CD4-positive, alpha-beta T cell (primary cell): ENCODE measurements around the gene RTN4RL2. TPM values are rescaled to one million over a fixed set of nuclear protein-coding genes. Genes with fewer than 3 reads are reported as not detected.

ENCODE experiments used
- ATAC-seq: fragments of 200-7000 bp; cut with Tn5 transposase; one replicate; pipeline ENCODE4 v1.10.0; 2022; ENCODE audit warnings: mild to moderate bottlenecking; ENCODE audit not compliant: poor library complexity
- CTCF ChIA-PET: fragments of 350-600 bp; sonication (Branson Sonifier 250); formaldehyde crosslinking; loops from one replicate; lab custom pipeline; 2021; ENCODE audit warnings: antibody characterized with exemption, inconsistent platforms; lab: Charles Lee
- POLR2A ChIA-PET: fragments of 350-600 bp; sonication (Branson Sonifier 250); formaldehyde crosslinking; loops from one replicate; lab custom pipeline; 2021; ENCODE audit warnings: antibody characterized with exemption, inconsistent platforms; lab: Charles Lee
- DNase-seq, 14 experiments: peaks; one replicate each; pipeline ENCODE4 v3.0.0-alpha.2; 2013 to 2020; ENCODE audit warnings: mixed read lengths in 2 of 14
- H3K27ac ChIP-seq, 2 donors: one replicate each; pipeline versions ENCODE4 v1.5.1 to v1.7.0; 2013; ENCODE audit warnings: low read length in 2 of 2, low read depth in 1 of 2, mild to moderate bottlenecking in 1 of 2
- H3K27me3 ChIP-seq, 2 experiments: 1 replicate in 1 of 2; 2 replicates in 1 of 2; pipeline versions ENCODE4 v1.6.1 to v1.7.0; 2013; ENCODE audit warnings: low read length in 2 of 2, control low read depth in 1 of 2, mild to moderate bottlenecking in 1 of 2, moderate library complexity in 1 of 2; ENCODE audit not compliant: insufficient read depth in 2 of 2, control insufficient read depth in 1 of 2
- H3K36me3 ChIP-seq: one replicate; pipeline ENCODE4 v1.6.1; 2013; ENCODE audit warnings: low read length, control low read depth; ENCODE audit not compliant: insufficient read depth
- H3K4me1 ChIP-seq: one replicate; pipeline ENCODE4 v1.6.1; 2013; ENCODE audit warnings: low read length, control low read depth; ENCODE audit not compliant: insufficient read depth
- H3K4me3 ChIP-seq: one replicate; pipeline ENCODE4 v1.5.1; 2013; ENCODE audit warnings: mild to moderate bottlenecking, low read length, moderate library complexity
- H3K9me3 ChIP-seq, 2 experiments: 1 replicate in 1 of 2; 2 replicates in 1 of 2; pipeline versions ENCODE4 v1.6.1 to v1.7.0; 2013; ENCODE audit warnings: low read length in 2 of 2, mild to moderate bottlenecking in 2 of 2, control low read depth in 1 of 2, moderate library complexity in 1 of 2; ENCODE audit not compliant: control insufficient read depth in 1 of 2, insufficient read depth in 1 of 2
- H3K27ac Mint-ChIP-seq: one replicate; pipeline ENCODE4 v1.8.0; 2020; ENCODE audit warnings: mixed read lengths
- H3K27me3 Mint-ChIP-seq: one replicate; pipeline ENCODE4 v1.8.0; 2021; ENCODE audit warnings: mixed read lengths
- H3K36me3 Mint-ChIP-seq: one replicate; pipeline ENCODE4 v1.8.0; 2021; ENCODE audit warnings: low read depth, mixed read lengths
- H3K4me1 Mint-ChIP-seq: one replicate; pipeline ENCODE4 v1.8.0; 2021; ENCODE audit warnings: low read depth, mixed read lengths
- H3K4me3 Mint-ChIP-seq: one replicate; pipeline ENCODE4 v1.8.0; 2020; ENCODE audit warnings: mild to moderate bottlenecking, mixed read lengths
- H3K9me3 Mint-ChIP-seq: one replicate; pipeline ENCODE4 v1.8.0; 2020; ENCODE audit warnings: mixed read lengths
- intact Hi-C, 2 experiments: fragments of 100-400 bp; cut with DNase I in 1 of 2; cut with micrococcal nuclease in 1 of 2; formaldehyde crosslinking; loops; one replicate each; pipeline versions ENCODE4 v1.15.1 to v1.9.0; 2023 to 2025; cut with DNase I, micrococcal nuclease
- total RNA-seq, 174 experiments: library from RNA in 2 of 174; stranded (reverse) in 2 of 174; gene quantifications; one replicate each; pipeline ENCODE4 v1.2.3 and lab custom pipeline; 2021 to 2026
- TF ChIP-seq, protein P1 (sequence below): fragments of 200-600 bp; IDR thresholded peaks from one replicate; pipeline ENCODE4 v1.8.0; 2022; ENCODE audit warnings: antibody characterized with exemption, mild to moderate bottlenecking

RTN4RL2 gene
- total RNA-seq, 2 experiments from 2014 or later: 0.17 to 0.19 TPM

- peaks cover 38% of the 10 kb centered on the region for H3K4me1 Mint-ChIP-seq
- CTCF ChIA-PET: interaction anchor here (0.6 to 3.0 kb wide), 30 partner anchors 15 to 342 kb away, joined by 3 to 26 read pairs (median 4); partner anchors contain the start of genes P2RX3, SLC43A1 and UBE2L6
- POLR2A ChIA-PET: interaction anchor here (0.7 to 3.0 kb wide), 8 partner anchors 14 to 112 kb away, joined by 3 to 16 read pairs (median 7); partner anchors contain the start of genes SLC43A3 and TIMM10
- peaks cover 59% of the 10 kb centered on the region for H3K27me3 Mint-ChIP-seq
- DNase-seq (peak in 3 of 14 experiments; percentile 12 to 47 (median 36)), ATAC-seq (no peak)
- Histone ChIP-seq H3K27ac (no peak overlapping the region), H3K4me1 (peaks cover 42% of the 10 kb centered on the region), H3K27me3 (peaks cover 33 to 37% of the 10 kb centered on the region in 2 experiments), H3K36me3 (no peaks in the 10 kb centered on the region), H3K9me3 (no peaks in the 10 kb centered on the region), H3K4me3 (peak overlapping the region; percentile 38)
- intact Hi-C loops: loop anchor here (1.0 to 10.0 kb wide), 7 partner anchors 23 to 1067 kb away; no protein-coding TSS in a partner anchor
- H3K36me3 Mint-ChIP-seq: no peaks in the 10 kb centered on the region
- no peak overlapping the region for H3K27ac Mint-ChIP-seq
- TF ChIP-seq, protein P1, sequence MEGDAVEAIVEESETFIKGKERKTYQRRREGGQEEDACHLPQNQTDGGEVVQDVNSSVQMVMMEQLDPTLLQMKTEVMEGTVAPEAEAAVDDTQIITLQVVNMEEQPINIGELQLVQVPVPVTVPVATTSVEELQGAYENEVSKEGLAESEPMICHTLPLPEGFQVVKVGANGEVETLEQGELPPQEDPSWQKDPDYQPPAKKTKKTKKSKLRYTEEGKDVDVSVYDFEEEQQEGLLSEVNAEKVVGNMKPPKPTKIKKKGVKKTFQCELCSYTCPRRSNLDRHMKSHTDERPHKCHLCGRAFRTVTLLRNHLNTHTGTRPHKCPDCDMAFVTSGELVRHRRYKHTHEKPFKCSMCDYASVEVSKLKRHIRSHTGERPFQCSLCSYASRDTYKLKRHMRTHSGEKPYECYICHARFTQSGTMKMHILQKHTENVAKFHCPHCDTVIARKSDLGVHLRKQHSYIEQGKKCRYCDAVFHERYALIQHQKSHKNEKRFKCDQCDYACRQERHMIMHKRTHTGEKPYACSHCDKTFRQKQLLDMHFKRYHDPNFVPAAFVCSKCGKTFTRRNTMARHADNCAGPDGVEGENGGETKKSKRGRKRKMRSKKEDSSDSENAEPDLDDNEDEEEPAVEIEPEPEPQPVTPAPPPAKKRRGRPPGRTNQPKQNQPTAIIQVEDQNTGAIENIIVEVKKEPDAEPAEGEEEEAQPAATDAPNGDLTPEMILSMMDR: no peak
- no peaks in the 10 kb centered on the region for H3K9me3 Mint-ChIP-seq
- peak overlapping the region; percentile 58 for H3K4me3 Mint-ChIP-seq
These were observed 2.3 kb upstream of the RTN4RL2 start for GRCh38 chr11:57458060-57458409.

DNA sequence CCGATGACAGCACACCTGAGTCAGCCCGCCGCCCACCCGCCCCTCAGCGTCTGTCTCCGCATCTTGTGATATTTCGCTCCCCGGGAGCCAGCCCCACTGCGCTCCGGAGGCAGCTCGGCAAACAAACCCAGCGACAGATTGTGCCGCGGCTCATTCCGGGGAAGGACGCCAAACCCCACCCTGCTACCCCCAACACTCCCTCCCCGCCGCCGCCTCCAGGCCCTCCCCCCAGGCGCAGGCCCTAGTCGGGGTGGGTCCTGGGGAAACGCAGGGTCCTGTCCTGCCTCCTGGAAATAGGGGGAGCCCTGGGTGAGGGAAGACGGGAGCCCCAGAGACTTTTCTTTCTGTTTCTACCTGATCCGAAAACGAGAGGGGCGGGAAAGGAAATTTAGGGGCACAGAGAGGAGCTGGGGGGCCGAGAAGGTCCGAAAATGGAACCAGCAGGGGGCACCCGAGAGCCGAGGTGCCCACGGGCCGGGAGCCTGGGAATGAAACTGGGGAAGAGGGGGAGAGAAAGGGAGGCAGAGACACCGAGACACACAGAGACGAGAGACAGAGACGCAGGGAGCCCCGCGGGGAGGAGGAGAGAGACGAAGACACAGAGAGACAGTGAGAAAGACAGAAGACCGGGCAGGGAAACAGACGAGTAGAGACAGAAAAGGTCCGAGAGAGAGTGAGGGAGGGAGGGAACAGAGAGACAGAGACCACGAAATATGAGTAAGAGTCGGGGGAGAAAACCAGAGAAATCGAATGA, 1.7 kb upstream of the RTN4RL2 start:
- peak; percentile 14 for ATAC-seq
- Histone ChIP-seq H3K27ac (no peak overlapping the region), H3K36me3 (no peaks in the 10 kb centered on the region), H3K4me1 (peaks cover 42% of the 10 kb centered on the region), H3K27me3 (peaks cover 33 to 37% of the 10 kb centered on the region in 2 experiments), H3K4me3 (peak overlapping the region; percentile 38), H3K9me3 (no peaks in the 10 kb centered on the region)
- ChIA-PET CTCF (interaction anchor here (0.6 to 3.0 kb wide), 24 partner anchors 15 to 342 kb away, joined by 3 to 26 read pairs (median 5); partner anchors contain the start of genes P2RX3, SLC43A1 and UBE2L6), POLR2A (interaction anchor here (0.7 to 3.0 kb wide), 7 partner anchors 14 to 113 kb away, joined by 3 to 16 read pairs (median 9); partner anchors contain the start of genes SLC43A3 and TIMM10)
- Mint-ChIP-seq H3K36me3 (no peaks in the 10 kb centered on the region), H3K9me3 (no peaks in the 10 kb centered on the region), H3K27me3 (peaks cover 63% of the 10 kb centered on the region), H3K4me3 (peak overlapping the region; percentile 92), H3K27ac (no peak overlapping the region), H3K4me1 (peaks cover 38% of the 10 kb centered on the region)
- TF ChIP-seq, protein P1: peak; percentile 93
- DNase-seq: peak in 8 of 14 experiments; percentile 25 to 68 (median 51)
- intact Hi-C loops: loop anchor here (1.0 to 10.0 kb wide), 7 partner anchors 22 to 1066 kb away; no protein-coding TSS in a partner anchor

- CTCF ChIA-PET: interaction anchor here (0.7 to 3.0 kb wide), 13 partner anchors 14 to 341 kb away, joined by 3 to 26 read pairs (median 4); partner anchors contain the start of gene UBE2L6
- no peak overlapping the region for H3K27ac Mint-ChIP-seq
- H3K4me3 Mint-ChIP-seq: peak overlapping the region; percentile 92
- H3K36me3 ChIP-seq: no peaks in the 10 kb centered on the region
- H3K36me3 Mint-ChIP-seq: no peaks in the 10 kb centered on the region
- peaks cover 63% of the 10 kb centered on the region for H3K27me3 Mint-ChIP-seq
- DNase-seq (peak in 5 of 14 experiments; percentile 15 to 66 (median 60)), ATAC-seq (peak; percentile 18)
- H3K27ac ChIP-seq: no peak overlapping the region
- H3K4me1 ChIP-seq: peaks cover 42% of the 10 kb centered on the region
- no peaks in the 10 kb centered on the region for H3K9me3 ChIP-seq
- H3K27me3 ChIP-seq: peaks cover 33 to 37% of the 10 kb centered on the region in 2 experiments
- peaks cover 38% of the 10 kb centered on the region for H3K4me1 Mint-ChIP-seq
- POLR2A ChIA-PET: interaction anchor here (0.9 to 3.0 kb wide), 7 partner anchors 13 to 1065 kb away, joined by 4 to 16 read pairs (median 10); partner anchors contain the start of genes SLC43A3 and TIMM10
- TF ChIP-seq, protein P1: no peak
- H3K4me3 ChIP-seq: peak overlapping the region; percentile 40
- intact Hi-C loops: loop anchor here (2.0 to 10.0 kb wide), 7 partner anchors 15 to 1065 kb away; no protein-coding TSS in a partner anchor
- no peaks in the 10 kb centered on the region for H3K9me3 Mint-ChIP-seq
These were observed 935 bp upstream of the RTN4RL2 start for GRCh38 chr11:57459164-57460021.
